GM21367 (cell line): ENCODE measurements around the gene SPDYC.

Experiments
- ATAC-seq: cut with Tn5 transposase; IDR thresholded peaks from one replicate; pipeline ENCODE4 v1.9.1; 2021; ENCODE audit not compliant: unreplicated experiment

The SPDYC gene

GRCh38 chr11:65205602-65205967 lies 35.6 kb downstream of the SPDYC start:
- no peak for ATAC-seq

DNA sequence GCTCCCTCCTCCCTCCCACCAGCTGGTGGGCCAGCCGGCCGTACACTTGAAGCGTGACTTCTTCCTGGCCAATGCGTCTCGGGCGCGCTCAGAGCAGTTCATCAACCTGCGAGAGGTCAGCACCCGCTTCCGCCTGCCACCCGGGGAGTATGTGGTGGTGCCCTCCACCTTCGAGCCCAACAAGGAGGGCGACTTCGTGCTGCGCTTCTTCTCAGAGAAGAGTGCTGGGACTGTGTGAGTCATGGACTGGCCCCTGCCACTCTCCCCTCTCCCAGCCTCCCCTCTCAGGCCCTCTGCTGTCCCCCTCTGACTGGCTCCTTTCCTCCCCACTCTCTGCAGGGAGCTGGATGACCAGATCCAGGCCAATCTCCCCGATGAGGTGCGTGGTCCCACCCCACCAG lies 36.4 kb downstream of the SPDYC start:
- ATAC-seq, result no peak

GRCh38 chr11:65206901-65207300 lies 36.9 kb downstream of the SPDYC start:
- ATAC-seq, result no peak

DNA sequence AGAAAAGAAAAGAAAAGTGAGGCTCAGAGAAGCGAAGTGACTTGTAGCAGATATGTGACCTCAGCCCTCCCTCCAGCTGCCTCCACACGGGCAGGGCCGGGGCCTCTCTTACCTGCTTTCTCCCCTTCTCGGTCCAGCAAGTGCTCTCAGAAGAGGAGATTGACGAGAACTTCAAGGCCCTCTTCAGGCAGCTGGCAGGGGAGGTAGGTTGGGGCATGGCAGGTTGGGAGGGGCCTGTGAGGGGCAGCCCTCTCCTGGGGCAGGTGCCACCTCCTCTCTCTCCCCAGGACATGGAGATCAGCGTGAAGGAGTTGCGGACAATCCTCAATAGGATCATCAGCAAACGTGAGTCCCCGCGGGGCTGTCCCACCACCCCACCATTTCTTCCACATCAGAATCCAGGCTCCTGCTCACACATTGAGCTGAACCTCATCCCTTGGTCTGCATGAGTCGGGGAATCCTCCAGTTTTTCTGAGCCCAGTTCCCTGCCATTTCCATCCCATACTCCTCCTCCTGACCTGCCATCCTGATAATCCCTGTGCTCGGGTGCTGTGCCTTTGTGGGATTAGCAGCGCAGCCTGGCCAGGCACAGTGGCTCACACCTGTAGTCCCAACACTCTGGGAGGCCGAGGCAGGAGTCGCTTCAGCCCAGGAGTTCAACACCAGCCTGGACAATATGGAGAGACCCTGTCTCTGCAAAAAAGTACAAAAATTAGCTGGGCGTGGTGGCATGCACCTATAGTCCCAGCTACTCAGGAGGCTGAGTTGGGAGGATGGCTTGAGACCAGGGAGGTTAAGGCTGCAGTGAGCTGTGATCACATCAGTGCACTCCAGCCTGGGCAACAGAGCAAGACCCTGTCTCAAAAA lies 38.1 kb downstream of the SPDYC start:
- no peak for ATAC-seq

DNA sequence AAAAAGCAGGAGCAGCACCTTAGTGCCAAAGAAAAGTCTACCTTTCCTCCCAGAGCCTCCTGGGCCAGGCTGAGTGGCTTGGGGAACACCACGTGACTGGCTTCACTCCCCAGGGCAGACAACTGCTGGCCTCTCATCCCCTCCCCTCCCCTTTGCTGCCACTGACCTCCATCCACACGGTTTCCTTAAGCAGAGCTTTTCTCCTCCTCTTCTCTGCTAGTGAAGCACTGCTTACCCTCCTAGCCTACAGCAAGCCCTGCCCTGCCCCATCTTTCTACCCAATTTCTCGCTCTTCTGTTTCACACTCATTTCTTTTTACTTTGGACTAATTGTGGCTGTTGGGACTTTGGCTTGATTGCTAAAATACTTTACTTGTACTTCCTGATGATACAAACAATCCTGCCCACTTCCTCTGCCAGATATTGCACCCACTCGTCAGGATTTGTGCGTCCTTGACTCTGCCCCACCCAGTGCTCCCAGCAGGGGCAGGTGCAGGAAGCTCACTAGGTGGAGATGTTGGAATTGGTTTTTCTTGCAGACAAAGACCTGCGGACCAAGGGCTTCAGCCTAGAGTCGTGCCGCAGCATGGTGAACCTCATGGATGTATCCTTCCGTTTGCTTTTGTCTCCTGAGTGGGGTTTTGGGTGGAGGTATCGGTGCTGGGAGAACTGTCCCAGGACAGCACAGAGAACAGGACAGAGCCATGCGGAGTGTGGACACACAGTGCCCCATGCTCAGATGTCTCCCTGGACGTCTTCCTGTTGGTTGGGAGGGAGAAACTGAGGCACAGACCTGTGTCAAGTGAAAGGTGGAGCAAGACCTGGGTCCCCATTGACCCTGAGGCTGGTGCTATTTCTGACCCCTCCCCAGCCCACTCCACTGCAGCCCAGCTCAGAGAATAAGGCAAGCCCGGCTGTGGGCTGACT lies 39.0 kb downstream of the SPDYC start:
- ATAC-seq, result no peak

DNA sequence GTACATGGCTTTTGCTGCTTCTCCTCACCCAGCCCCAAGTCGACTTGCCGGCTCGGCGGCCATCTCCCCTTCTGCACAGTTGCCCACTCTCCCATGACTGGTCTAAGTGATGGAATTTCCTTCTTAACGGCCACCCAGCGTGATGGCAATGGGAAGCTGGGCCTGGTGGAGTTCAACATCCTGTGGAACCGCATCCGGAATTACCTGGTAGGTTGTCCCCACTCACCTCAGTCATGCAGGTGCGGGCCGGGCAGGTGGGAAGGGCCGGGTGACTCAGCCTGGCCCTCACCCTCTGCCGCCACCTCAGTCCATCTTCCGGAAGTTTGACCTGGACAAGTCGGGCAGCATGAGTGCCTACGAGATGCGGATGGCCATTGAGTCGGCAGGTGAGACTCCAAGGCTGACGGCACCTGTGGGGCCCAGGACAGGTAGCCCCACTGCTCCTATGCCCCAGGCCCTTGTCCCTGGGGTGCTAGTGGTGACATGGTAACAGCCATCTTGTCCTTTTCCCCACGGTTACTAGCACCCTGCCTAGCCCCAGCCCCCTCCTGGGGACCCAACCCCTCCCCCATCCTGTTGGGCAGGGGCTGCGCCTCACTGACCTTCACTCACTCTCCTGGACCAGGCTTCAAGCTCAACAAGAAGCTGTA lies 39.8 kb downstream of the SPDYC start:
- no peak for ATAC-seq

GRCh38 chr11:65210361-65210731 lies 40.3 kb downstream of the SPDYC start:
- ATAC-seq, result no peak

GRCh38 chr11:65210748-65211147 lies 40.7 kb downstream of the SPDYC start:
- ATAC-seq, result no peak

- ATAC-seq, result no peak
These were observed 41.5 kb downstream of the SPDYC start for GRCh38 chr11:65211293-65212105.

DNA sequence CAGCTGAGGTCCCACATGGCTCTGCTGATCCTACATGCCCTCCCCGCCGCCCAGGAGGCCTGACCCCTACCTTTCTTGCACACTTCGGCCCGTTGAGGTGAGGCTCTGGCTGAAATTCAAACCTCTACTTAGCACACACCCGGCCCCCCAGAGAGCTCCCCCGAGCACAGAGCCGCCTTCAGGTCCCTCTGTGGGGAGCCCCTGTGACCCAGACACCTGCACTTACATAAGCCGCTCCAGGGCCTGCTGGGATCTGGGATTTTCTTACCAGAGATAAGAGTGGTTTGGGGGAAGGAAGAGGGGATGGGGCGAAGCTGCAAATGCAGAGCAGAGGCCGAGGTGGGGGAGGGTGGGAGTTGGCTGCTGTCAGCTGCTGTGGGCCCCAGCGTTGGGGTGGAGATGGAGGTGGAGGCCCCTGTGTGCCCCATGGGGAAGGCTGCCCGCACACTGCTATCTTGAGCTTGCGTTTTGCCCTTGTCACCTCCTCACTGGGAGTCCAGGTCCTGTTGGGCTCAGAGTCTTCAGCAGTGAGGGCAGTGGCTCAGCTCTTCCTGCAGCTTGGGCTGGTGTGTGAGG lies 42.3 kb downstream of the SPDYC start:
- no peak for ATAC-seq

DNA sequence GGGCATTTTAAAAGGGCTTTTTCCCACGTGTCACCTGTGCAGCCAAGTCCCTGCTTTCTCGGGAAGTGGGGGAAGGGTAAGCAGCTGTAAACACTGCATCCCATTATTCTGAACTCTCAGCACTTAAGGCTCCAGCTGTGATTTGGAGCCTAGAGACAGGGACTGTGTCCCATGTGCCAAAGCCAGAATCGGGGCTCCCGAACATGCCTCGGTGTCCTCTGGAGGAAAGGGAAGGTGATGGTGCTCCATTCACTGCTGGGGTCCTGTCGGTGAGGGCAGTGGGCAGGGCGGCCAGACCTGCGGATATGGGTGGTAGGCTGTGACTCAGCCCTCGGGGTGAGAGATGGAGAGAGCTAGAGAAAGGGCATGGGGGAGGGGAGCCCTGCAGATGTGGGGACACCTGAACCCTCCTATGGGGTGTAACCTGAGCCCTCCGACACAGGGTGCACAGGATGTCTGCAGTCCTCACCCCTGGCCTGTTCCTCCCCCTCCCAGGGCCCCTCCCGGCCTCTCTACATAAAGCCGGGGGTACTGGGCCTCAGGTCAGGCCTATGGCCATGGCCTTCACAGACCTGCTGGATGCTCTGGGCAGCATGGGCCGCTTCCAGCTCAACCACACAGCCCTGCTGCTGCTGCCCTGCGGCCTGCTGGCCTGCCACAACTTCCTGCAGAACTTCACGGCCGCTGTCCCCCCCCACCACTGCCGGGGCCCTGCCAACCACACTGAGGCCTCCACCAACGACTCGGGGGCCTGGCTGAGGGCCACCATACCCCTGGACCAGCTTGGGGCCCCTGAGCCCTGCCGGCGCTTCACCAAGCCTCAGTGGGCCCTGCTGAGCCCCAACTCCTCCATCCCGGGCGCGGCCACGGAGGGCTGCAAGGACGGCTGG lies 43.5 kb downstream of the SPDYC start:
- no peak for ATAC-seq

DNA sequence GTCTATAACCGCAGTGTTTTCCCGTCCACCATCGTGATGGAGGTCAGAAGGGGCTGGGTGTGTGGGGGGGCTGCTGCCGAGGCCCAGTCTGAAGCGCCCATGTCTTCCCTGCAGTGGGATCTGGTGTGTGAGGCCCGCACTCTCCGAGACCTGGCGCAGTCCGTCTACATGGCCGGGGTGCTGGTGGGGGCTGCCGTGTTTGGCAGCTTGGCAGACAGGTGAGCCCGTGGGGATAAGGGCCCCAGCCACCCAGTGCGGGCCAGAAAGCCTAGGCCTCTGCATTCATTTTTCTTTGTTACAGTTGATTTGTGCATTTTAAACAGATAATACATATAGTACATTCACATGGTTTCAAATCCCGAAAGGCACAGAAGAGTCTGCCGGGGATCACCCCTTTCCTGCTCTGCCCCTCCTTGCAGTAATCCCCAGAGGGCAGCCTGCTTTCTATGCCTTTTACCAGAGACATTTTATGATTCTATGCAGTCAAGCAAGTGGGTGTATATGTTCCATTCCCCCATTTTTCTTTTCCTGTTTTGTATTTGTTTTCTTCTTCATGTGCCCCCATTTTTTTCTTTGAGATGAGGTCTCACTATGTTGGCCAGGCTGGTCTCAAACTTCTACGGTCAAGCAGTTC lies 44.3 kb downstream of the SPDYC start:
- ATAC-seq, result no peak

- no peak for ATAC-seq
These were observed 45.5 kb downstream of the SPDYC start for GRCh38 chr11:65215441-65216076.

GRCh38 chr11:65216830-65217229 lies 46.8 kb downstream of the SPDYC start:
- ATAC-seq, result no peak

DNA sequence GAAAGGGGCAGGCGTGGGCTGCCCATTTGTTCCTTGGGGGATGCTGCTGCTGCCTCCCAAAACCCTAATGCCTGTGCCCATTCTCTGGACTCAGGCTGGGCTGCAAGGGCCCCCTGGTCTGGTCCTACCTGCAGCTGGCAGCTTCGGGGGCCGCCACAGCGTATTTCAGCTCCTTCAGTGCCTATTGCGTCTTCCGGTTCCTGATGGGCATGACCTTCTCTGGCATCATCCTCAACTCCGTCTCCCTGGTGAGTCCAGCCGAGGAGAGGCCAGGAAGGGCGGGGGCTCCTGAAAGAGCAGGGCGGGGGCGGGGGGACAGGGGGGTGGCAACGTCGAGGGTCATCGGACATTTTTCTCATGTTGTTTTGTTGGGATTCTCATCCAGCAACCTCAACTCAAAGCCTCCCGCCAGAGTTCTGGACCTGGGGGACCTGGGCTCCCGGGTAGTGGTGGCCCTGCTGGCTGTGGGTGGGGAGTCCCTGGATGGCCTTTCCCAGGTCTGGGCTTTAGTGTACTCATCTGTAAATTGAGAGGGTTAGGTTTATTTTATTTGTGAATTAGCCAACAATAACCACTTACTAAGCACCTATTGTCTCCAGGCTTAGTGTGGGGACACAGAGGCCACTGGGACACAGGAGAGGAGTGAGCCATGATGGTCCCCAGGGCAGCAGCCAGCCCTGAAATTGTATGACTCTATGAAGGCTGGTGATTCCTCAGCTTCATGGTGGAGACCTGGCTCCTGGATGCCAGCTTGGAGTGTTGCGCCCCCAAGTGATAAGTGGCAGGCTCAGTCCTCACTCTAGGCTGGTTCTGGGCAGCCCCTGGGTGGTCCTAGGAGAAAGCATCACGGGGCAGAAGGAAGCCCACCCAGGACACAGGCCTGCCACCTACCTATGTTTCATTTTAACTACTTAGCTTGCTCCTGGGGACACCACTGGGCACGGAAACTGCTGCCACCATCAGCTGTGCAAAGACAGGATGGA lies 47.7 kb downstream of the SPDYC start:
- ATAC-seq, result no peak

DNA sequence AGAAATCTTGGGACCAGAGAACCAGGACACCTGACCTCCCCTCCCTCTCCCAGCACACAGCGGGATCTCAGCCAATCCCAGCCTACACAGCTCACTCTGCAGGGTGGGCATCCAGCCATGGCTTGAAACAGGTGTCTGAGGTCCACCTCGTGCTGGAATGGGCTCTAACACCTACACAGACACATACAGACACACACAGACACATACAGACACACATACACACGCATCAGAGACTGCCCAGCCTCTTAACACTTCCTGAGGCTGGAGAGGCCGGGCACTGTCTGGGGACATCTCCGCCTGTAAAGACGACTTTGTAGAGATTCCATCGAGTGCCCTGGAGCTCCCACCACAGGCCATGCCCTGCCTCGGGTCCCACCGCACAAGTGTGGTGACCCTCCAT lies 48.4 kb downstream of the SPDYC start:
- ATAC-seq, result no peak

- ATAC-seq, result no peak
These were observed 49.8 kb downstream of the SPDYC start for GRCh38 chr11:65219930-65220213.

DNA sequence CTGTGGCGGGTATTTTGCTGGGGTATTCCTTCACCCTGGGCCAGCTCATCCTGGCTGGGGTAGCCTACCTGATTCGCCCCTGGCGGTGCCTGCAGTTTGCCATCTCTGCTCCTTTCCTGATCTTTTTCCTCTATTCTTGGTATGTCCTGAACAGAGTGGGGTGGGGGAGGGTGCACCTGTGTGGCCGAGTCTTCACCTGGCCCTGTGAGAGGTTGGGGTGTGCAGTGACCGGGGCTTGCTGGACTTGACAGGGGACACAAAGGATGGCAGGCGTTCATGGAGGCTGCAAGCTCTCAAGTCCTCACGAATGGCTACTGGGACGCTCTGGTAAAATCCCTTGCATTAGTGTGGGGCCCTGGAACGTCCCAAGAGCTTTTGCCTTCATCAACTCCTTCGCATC lies 51.0 kb downstream of the SPDYC start:
- no peak for ATAC-seq
